Astrocyte (in vitro differentiated cells and primary cell): ENCODE results near the gene IL12RB2. TPM values are rescaled to one million over a fixed set of nuclear protein-coding genes. Genes with fewer than 3 reads are reported as not detected.

Experiments
- DNase-seq: peaks from one replicate; pipeline ENCODE4 v3.0.0-alpha.2; 2010; ENCODE audit warnings: low read depth
- FAIRE-seq: peaks from 2 replicates; lab custom pipeline; 2011; peaks lifted over from hg19 to GRCh38; lab: Jason Lieb, UNC
- H2AFZ ChIP-seq: 2 replicates; pipeline ENCODE4 v1.6.0; 2012; ENCODE audit warnings: low read depth, low read length, inconsistent platforms
- H3K27ac ChIP-seq: 2 replicates; pipeline ENCODE4 v1.5.1; 2011; ENCODE audit warnings: low read depth, low read length, inconsistent platforms
- H3K27me3 ChIP-seq: 2 replicates; pipeline ENCODE4 v1.6.0; 2011; ENCODE audit warnings: low read length, inconsistent platforms; ENCODE audit not compliant: insufficient read depth
- H3K36me3 ChIP-seq: 2 replicates; pipeline ENCODE4 v1.5.1; 2011; ENCODE audit warnings: low read length, inconsistent platforms; ENCODE audit not compliant: insufficient read depth
- H3K4me1 ChIP-seq: 2 replicates; pipeline ENCODE4 v1.5.1; 2011; ENCODE audit warnings: low read length, inconsistent platforms; ENCODE audit not compliant: insufficient read depth
- H3K4me2 ChIP-seq: 2 replicates; pipeline ENCODE4 v1.6.0; 2012; ENCODE audit warnings: low read length, inconsistent platforms
- H3K4me3 ChIP-seq: 2 replicates; pipeline ENCODE4 v1.5.1; 2011; ENCODE audit warnings: low read depth, mild to moderate bottlenecking, low read length, inconsistent platforms; ENCODE audit not compliant: insufficient read depth
- H3K79me2 ChIP-seq: 2 replicates; pipeline ENCODE4 v1.6.0; 2012; ENCODE audit warnings: mild to moderate bottlenecking, low read length, inconsistent platforms; ENCODE audit not compliant: insufficient read depth
- H3K9ac ChIP-seq: 2 replicates; pipeline ENCODE4 v1.6.0; 2012; ENCODE audit warnings: mild to moderate bottlenecking, low read length, inconsistent platforms
- H3K9me3 ChIP-seq: 2 replicates; pipeline ENCODE4 v1.5.1; 2012; ENCODE audit warnings: low read depth, mild to moderate bottlenecking, low read length, inconsistent platforms; ENCODE audit not compliant: insufficient read depth
- H4K20me1 ChIP-seq: 2 replicates; pipeline ENCODE4 v1.6.0; 2012; ENCODE audit warnings: low read length, inconsistent platforms; ENCODE audit not compliant: insufficient read depth
- H3K27ac Mint-ChIP-seq: one replicate; pipeline ENCODE4 v1.8.0; 2021; ENCODE audit warnings: mild to moderate bottlenecking, mixed read lengths; ENCODE audit not compliant: unreplicated experiment
- H3K27me3 Mint-ChIP-seq: one replicate; pipeline ENCODE4 v1.8.0; 2021; ENCODE audit warnings: low read depth, mixed read lengths; ENCODE audit not compliant: unreplicated experiment
- H3K36me3 Mint-ChIP-seq: one replicate; pipeline ENCODE4 v1.8.0; 2021; ENCODE audit warnings: low read depth, mixed read lengths; ENCODE audit not compliant: unreplicated experiment
- H3K4me1 Mint-ChIP-seq: one replicate; pipeline ENCODE4 v1.8.0; 2021; ENCODE audit warnings: low read depth, mixed read lengths; ENCODE audit not compliant: unreplicated experiment
- H3K4me3 Mint-ChIP-seq: one replicate; pipeline ENCODE4 v1.8.0; 2021; ENCODE audit warnings: mild to moderate bottlenecking, moderate library complexity, mixed read lengths; ENCODE audit not compliant: unreplicated experiment
- H3K9me3 Mint-ChIP-seq: one replicate; pipeline ENCODE4 v1.8.0; 2021; ENCODE audit warnings: mild to moderate bottlenecking, mixed read lengths; ENCODE audit not compliant: unreplicated experiment
- CTCF ChIP-seq: IDR thresholded peaks from 2 replicates; pipeline ENCODE4 v1.5.1; 2011; ENCODE audit warnings: low read depth, mild to moderate bottlenecking, inconsistent platforms, low read length, moderate library complexity; ENCODE audit not compliant: insufficient read depth
- EZH2 ChIP-seq: IDR thresholded peaks from 2 replicates; pipeline ENCODE4 v1.6.1; 2012; ENCODE audit warnings: mild to moderate bottlenecking, low read length, inconsistent platforms; ENCODE audit not compliant: insufficient read depth
- total RNA-seq: library from RNA; stranded (reverse); gene quantifications from 2 replicates; pipeline ENCODE4 v1.2.1, GENCODE V29; 2021

Gene IL12RB2
- total RNA-seq, 1 donor from 2014 or later = 0.11 TPM

DNA sequence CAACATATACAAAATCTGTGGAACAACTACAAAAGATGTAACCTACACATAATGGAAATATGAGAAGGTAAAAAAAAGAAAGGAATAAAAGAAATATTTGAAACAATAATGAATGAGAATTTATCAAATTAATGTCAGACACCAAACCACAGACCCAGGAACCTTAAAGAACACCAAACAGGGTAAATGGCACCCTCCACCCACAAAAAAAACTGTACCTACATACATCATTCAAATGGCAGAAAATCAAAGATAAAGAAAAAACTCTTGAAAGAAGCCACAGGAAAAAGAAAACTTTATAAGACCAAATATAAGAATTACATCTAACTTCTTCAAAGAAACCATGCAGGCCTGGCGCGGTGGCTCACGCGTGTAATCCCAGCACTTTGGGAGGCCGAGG, 54.0 kb downstream of the IL12RB2 start:
- Mint-ChIP-seq H3K36me3 (no peaks in the 10 kb centered on the region), H3K9me3 (no peaks in the 10 kb centered on the region), H3K4me3 (no peak overlapping the region), H3K4me1 (no peaks in the 10 kb centered on the region), H3K27ac (no peak overlapping the region), H3K27me3 (no peaks in the 10 kb centered on the region)
- Histone ChIP-seq H3K4me3 (no peak overlapping the region), H2AFZ (no peak overlapping the region), H3K79me2 (no peaks in the 10 kb centered on the region), H4K20me1 (no peaks in the 10 kb centered on the region), H3K9me3 (no peaks in the 10 kb centered on the region), H3K9ac (no peak overlapping the region), H3K36me3 (no peaks in the 10 kb centered on the region), H3K4me1 (no peaks in the 10 kb centered on the region), H3K27me3 (no peaks in the 10 kb centered on the region), H3K27ac (no peak overlapping the region), H3K4me2 (no peak overlapping the region)
- TF ChIP-seq EZH2 = no peak
- no peak for TF ChIP-seq CTCF
- DNase-seq (no peak), FAIRE-seq (no peak)

- H3K9ac ChIP-seq = no peak overlapping the region
- no peak for TF ChIP-seq CTCF
- DNase-seq (no peak), FAIRE-seq (no peak)
- no peak overlapping the region for H3K27ac ChIP-seq
- Mint-ChIP-seq H3K9me3 (no peaks in the 10 kb centered on the region), H3K4me1 (peaks cover 6% of the 10 kb centered on the region), H3K36me3 (no peaks in the 10 kb centered on the region), H3K27me3 (no peaks in the 10 kb centered on the region), H3K4me3 (no peak overlapping the region), H3K27ac (no peak overlapping the region)
- no peaks in the 10 kb centered on the region for H3K4me1 ChIP-seq
- no peaks in the 10 kb centered on the region for H3K36me3 ChIP-seq
- H3K4me3 ChIP-seq = no peak overlapping the region
- H3K79me2 ChIP-seq = no peaks in the 10 kb centered on the region
- H3K9me3 ChIP-seq = no peaks in the 10 kb centered on the region
- H2AFZ ChIP-seq = no peak overlapping the region
- H3K4me2 ChIP-seq = no peak overlapping the region
- no peaks in the 10 kb centered on the region for H4K20me1 ChIP-seq
- H3K27me3 ChIP-seq = no peaks in the 10 kb centered on the region
Observed at GRCh38 chr1:67367370-67368045, 59.8 kb downstream of the IL12RB2 start.

DNA sequence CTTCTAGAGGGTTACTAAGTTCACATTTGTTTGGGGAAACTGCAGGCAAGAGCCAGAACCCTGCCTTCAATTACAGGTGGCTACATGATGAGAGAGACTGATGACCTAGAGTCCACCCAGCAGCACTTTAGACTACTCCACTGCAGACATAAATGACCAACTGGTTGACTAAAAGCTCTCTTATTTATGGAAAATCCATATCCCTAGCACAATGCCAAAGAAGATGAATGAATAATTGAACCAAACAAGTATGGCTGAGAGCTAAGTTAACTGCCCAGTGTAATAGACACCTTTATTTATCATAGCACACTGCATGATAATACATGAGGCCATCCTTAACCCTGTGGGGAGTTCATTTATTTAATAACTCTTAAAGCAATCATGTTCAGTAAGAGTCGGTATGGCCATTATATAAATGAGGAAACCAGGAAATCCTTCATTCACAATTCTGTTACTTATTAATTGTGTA, 60.4 kb downstream of the IL12RB2 start:
- H3K4me1 Mint-ChIP-seq = peaks cover 6% of the 10 kb centered on the region
- no peak overlapping the region for H3K4me3 ChIP-seq
- no peaks in the 10 kb centered on the region for H3K9me3 Mint-ChIP-seq
- no peak overlapping the region for H3K4me2 ChIP-seq
- no peaks in the 10 kb centered on the region for H3K36me3 Mint-ChIP-seq
- H3K27me3 ChIP-seq = no peaks in the 10 kb centered on the region
- no peak for DNase-seq
- H3K27me3 Mint-ChIP-seq = no peaks in the 10 kb centered on the region
- no peak overlapping the region for H3K9ac ChIP-seq
- no peaks in the 10 kb centered on the region for H3K9me3 ChIP-seq
- no peak overlapping the region for H3K27ac Mint-ChIP-seq
- no peaks in the 10 kb centered on the region for H3K4me1 ChIP-seq
- no peaks in the 10 kb centered on the region for H3K36me3 ChIP-seq
- no peak for FAIRE-seq
- no peaks in the 10 kb centered on the region for H4K20me1 ChIP-seq
- H3K27ac ChIP-seq = no peak overlapping the region
- H2AFZ ChIP-seq = no peak overlapping the region
- no peaks in the 10 kb centered on the region for H3K79me2 ChIP-seq
- TF ChIP-seq CTCF (no peak), EZH2 (no peak)
- H3K4me3 Mint-ChIP-seq = no peak overlapping the region
